Measurements from ENCODE around the gene CCNL2. TPM values are rescaled to one million over a fixed set of nuclear protein-coding genes. Genes with fewer than 3 reads are reported as not detected.

CCNL2 gene
- total RNA-seq, 2 donors from 2014 or later = 187 to 244 TPM

DNA sequence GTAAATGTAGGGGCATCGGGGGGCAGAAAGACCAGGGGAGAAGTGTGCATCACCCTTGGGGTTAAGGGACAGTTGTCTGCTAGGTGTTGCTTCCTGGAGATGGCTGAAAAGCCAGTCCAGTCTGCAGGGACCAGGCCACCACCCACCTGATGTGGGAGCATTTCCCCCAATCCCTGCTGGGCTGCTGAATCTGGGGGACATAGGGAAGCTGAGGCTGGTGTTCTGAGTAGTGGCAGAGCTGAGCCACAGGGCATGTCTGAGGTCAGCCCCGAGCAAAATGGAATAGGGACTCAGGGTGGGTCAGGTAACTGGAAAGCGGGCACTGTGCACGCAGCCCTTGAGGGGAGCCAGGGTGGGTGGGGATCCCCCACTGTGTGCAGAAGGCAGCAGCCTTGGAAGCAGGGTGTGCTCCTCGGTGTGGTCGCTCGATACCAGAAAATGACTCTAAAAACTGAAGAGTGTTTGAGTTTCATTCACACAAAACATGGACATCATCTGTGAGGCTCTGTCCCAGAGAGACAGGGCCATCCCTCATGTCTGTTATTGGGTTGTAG lies 2.4 kb upstream of the CCNL2 start:
- Histone ChIP-seq H3K9me3 (ENCODE audit: control insufficient read depth, low read length) (no peaks in the 10 kb centered on the region), H3K4me3 (ENCODE audit: low read length) (peak overlapping the region; percentile 95), H3K27ac (ENCODE audit: low read depth, low read length) (no peak overlapping the region), H3K36me3 (ENCODE audit: control insufficient read depth, insufficient read depth, low read length) (peaks cover 65% of the 10 kb centered on the region), H3K9ac (ENCODE audit: extremely low read depth, low read length, poor library complexity, severe bottlenecking) (no peak overlapping the region), H3K27me3 (ENCODE audit: control insufficient read depth, insufficient read depth, low read length, poor library complexity, severe bottlenecking) (no peaks in the 10 kb centered on the region), H3K4me1 (ENCODE audit: control insufficient read depth, insufficient read depth, low read length) (peaks cover 20% of the 10 kb centered on the region)
- peaks cover 30% of the 10 kb centered on the region for H3K4me1 Mint-ChIP-seq
- no peaks in the 10 kb centered on the region for H3K27me3 Mint-ChIP-seq (ENCODE audit: insufficient read depth)
- 95 to 98% methylated on average over 7 of the region's 7 CpGs for WGBS, 2 experiments (ENCODE audit: insufficient coverage in 1 of 2, insufficient read length in 1 of 2)
- H3K27ac Mint-ChIP-seq = peak overlapping the region; percentile 39
- no peak for TF ChIP-seq CTCF (conservative IDR thresholded peaks at IDR 0.05)
- peaks cover 69% of the 10 kb centered on the region for H3K36me3 Mint-ChIP-seq (ENCODE audit: low read depth)
- peak overlapping the region; percentile 88 for H3K4me3 Mint-ChIP-seq
- H3K9me3 Mint-ChIP-seq = no peaks in the 10 kb centered on the region
- DNase-seq = no peak

- Histone ChIP-seq H3K36me3 (ENCODE audit: control insufficient read depth, insufficient read depth, low read length) (peaks cover 67% of the 10 kb centered on the region), H3K4me3 (ENCODE audit: low read length) (peak overlapping the region; percentile 95), H3K9me3 (ENCODE audit: control insufficient read depth, low read length) (no peaks in the 10 kb centered on the region), H3K27me3 (ENCODE audit: control insufficient read depth, insufficient read depth, low read length, poor library complexity, severe bottlenecking) (no peaks in the 10 kb centered on the region), H3K4me1 (ENCODE audit: control insufficient read depth, insufficient read depth, low read length) (peaks cover 20% of the 10 kb centered on the region), H3K27ac (ENCODE audit: low read depth, low read length) (no peak overlapping the region), H3K9ac (ENCODE audit: extremely low read depth, low read length, poor library complexity, severe bottlenecking) (peak overlapping the region; percentile 81)
- H3K9me3 Mint-ChIP-seq = no peaks in the 10 kb centered on the region
- peak overlapping the region; percentile 88 for H3K4me3 Mint-ChIP-seq
- peak overlapping the region; percentile 93 for H3K27ac Mint-ChIP-seq
- H3K36me3 Mint-ChIP-seq (ENCODE audit: low read depth) = peaks cover 66% of the 10 kb centered on the region
- no peak for DNase-seq
- no peak for TF ChIP-seq CTCF (conservative IDR thresholded peaks at IDR 0.05)
- H3K4me1 Mint-ChIP-seq = peaks cover 25% of the 10 kb centered on the region
- 95 to 96% methylated on average over 17 to 22 of the region's 22 CpGs for WGBS, 2 experiments (ENCODE audit: insufficient coverage in 1 of 2, insufficient read length in 1 of 2)
- H3K27me3 Mint-ChIP-seq (ENCODE audit: insufficient read depth) = no peaks in the 10 kb centered on the region
Measured at GRCh38 chr1:1400576-1401456, 1.7 kb upstream of the CCNL2 start.

- peak; percentile 65 for DNase-seq
- H3K9me3 ChIP-seq (ENCODE audit: control insufficient read depth, low read length) = no peaks in the 10 kb centered on the region
- peak overlapping the region; percentile 95 for H3K4me3 ChIP-seq (ENCODE audit: low read length)
- Mint-ChIP-seq H3K4me1 (peaks cover 25% of the 10 kb centered on the region), H3K9me3 (no peaks in the 10 kb centered on the region), H3K27me3 (ENCODE audit: insufficient read depth) (no peaks in the 10 kb centered on the region), H3K27ac (peak overlapping the region; percentile 93), H3K36me3 (ENCODE audit: low read depth) (peaks cover 66% of the 10 kb centered on the region), H3K4me3 (peak overlapping the region; percentile 88)
- TF ChIP-seq CTCF (conservative IDR thresholded peaks at IDR 0.05) = no peak
- H3K9ac ChIP-seq (ENCODE audit: extremely low read depth, low read length, poor library complexity, severe bottlenecking) = peak overlapping the region; percentile 81
- H3K4me1 ChIP-seq (ENCODE audit: control insufficient read depth, insufficient read depth, low read length) = peaks cover 20% of the 10 kb centered on the region
- 10 to 15% methylated on average over 12 to 34 of the region's 34 CpGs for WGBS, 2 experiments (ENCODE audit: insufficient coverage in 1 of 2, insufficient read length in 1 of 2)
- H3K27me3 ChIP-seq (ENCODE audit: control insufficient read depth, insufficient read depth, low read length, poor library complexity, severe bottlenecking) = no peaks in the 10 kb centered on the region
- H3K27ac ChIP-seq (ENCODE audit: low read depth, low read length) = peak overlapping the region; percentile 51
- H3K36me3 ChIP-seq (ENCODE audit: control insufficient read depth, insufficient read depth, low read length) = peaks cover 67% of the 10 kb centered on the region
Measured at GRCh38 chr1:1399872-1400575, 889 bp upstream of the CCNL2 start.
